ENCODE data around the gene CLVS2.

CLVS2 gene

DNA sequence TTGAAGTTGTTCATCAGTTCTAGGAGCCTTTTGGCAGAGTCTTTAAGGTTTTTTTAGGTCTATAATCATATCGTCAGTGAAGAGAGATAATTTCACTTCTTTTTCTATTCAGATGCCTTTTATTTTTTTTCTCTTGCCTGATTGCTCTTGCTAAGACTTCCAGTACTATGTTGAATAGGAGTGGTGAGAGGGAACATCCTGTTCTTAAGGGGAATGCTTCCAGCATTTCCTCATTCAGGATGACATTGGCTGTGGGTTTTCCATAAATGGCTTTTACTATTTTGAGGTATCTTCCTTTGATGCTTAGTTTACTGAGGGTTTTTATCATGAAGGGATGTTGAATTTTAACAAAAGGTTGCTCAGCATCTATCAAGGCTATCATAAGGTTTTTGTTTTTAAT lies 109.5 kb downstream of the CLVS2 start:
- no peak for TF ChIP-seq Cebpa-rat (IDR thresholded peaks at IDR 0.05)

GRCh38 chr6:123116370-123116769 lies 120.3 kb downstream of the CLVS2 start:
- TF ChIP-seq Cebpa-rat (IDR thresholded peaks at IDR 0.05), result no peak
- no peaks in the 10 kb centered on the region for H4K20me1 ChIP-seq
- no peak overlapping the region for H3K4me2 ChIP-seq
- no peaks in the 10 kb centered on the region for H3K27me3 ChIP-seq
- peaks cover 0 to 2% (median 0%) of the 10 kb centered on the region in 10 experiments; a peak in 2 of 20 replicates for H3K4me1 ChIP-seq
- H3K36me3 ChIP-seq, result no peaks in the 10 kb centered on the region
- no peak overlapping the region for H3K4me3 ChIP-seq
- H3K9ac ChIP-seq, result no peak overlapping the region
- no peak overlapping the region for H3K27ac ChIP-seq
- H3K9me3 ChIP-seq (replicated peaks in 1 of 11), result peaks cover 0 to 3% (median 0%) of the 10 kb centered on the region in 11 experiments; a peak in 2 of 22 replicates

More for the DNA sequence above, 109.5 kb downstream of the CLVS2 start:
- peaks cover 0 to 5% (median 0%) of the 10 kb centered on the region in 11 experiments; a peak in 1 of 22 replicates for H3K9me3 ChIP-seq (replicated peaks in 1 of 11)
- H3K27ac ChIP-seq, result no peak overlapping the region
- no peak overlapping the region for H3K4me2 ChIP-seq
- H3K4me3 ChIP-seq, result no peak overlapping the region
- no peaks in the 10 kb centered on the region for H4K20me1 ChIP-seq
- no peak overlapping the region for H3K9ac ChIP-seq
- H3K4me1 ChIP-seq, result no peaks in the 10 kb centered on the region
- H3K36me3 ChIP-seq, result no peaks in the 10 kb centered on the region
- H3K27me3 ChIP-seq, result no peaks in the 10 kb centered on the region

- no peaks in the 10 kb centered on the region for H3K9me3 ChIP-seq (replicated peaks in 1 of 11)
- H3K27me3 ChIP-seq, result no peaks in the 10 kb centered on the region
- no peak overlapping the region for H3K9ac ChIP-seq
- peaks cover 0 to 12% (median 4%) of the 10 kb centered on the region in 10 experiments; a peak in 8 of 20 replicates for H3K4me1 ChIP-seq
- H3K4me2 ChIP-seq, result no peak overlapping the region
- no peaks in the 10 kb centered on the region for H3K36me3 ChIP-seq
- no peaks in the 10 kb centered on the region for H4K20me1 ChIP-seq
- no peak overlapping the region for H3K4me3 ChIP-seq
- no peak overlapping the region for H3K27ac ChIP-seq
- TF ChIP-seq Cebpa-rat (IDR thresholded peaks at IDR 0.05), result no peak
Observed at GRCh38 chr6:123117145-123117908, 121.3 kb downstream of the CLVS2 start.

DNA sequence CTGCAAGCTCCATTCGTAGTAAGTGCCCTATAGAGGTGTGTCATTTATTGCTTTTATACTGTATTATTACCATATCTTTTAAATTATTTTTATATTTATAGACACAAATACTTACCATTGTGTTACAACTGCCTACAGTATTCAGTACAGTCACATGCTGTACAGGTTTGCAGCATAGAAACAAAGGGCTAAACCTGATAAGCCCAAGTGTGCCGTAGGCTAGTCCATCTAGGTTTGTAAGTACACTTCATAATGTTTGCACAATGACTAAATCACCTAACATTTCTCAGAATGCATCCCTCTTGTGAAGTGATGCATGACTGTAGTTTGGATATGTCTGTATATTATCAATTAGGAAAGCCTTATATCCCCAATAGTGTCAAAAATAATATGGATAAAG lies 122.8 kb downstream of the CLVS2 start:
- no peak for TF ChIP-seq Cebpa-rat (IDR thresholded peaks at IDR 0.05)
- Histone ChIP-seq H3K36me3 (no peaks in the 10 kb centered on the region), H3K4me2 (no peak overlapping the region), H3K4me3 (no peak overlapping the region), H3K4me1 (peaks cover 0 to 25% (median 15%) of the 10 kb centered on the region in 10 experiments; a peak in 15 of 20 replicates), H3K27ac (no peak overlapping the region), H4K20me1 (no peaks in the 10 kb centered on the region), H3K9me3 (replicated peaks in 1 of 11) (no peaks in the 10 kb centered on the region), H3K9ac (no peak overlapping the region), H3K27me3 (no peaks in the 10 kb centered on the region)
